ENCODE measurements around the gene PAGE2B. TPM values are rescaled to one million over a fixed set of nuclear protein-coding genes. Genes with fewer than 3 reads are reported as not detected.
"Not testable (repeated sequence)": the region's sequence is repeated elsewhere in the genome, so short reads cannot be mapped to it uniquely, and the experiment has no call there.

The PAGE2B gene
- total and polyA plus RNA-seq, 10 donors, result 0.53 to 1.6 (median 0.61) TPM; not detected in 7

- no peaks in the 10 kb centered on the region for H3K27me3 ChIP-seq (replicated peaks in 1 of 7)
- no peak overlapping the region for H3K27ac ChIP-seq
- intact Hi-C loops (cut with DNase I; ENCODE audit: low total_unique reads), result no loop called here
- peak overlapping the region in 2 of 8 donors; percentile 7 to 49 for H3K4me3 ChIP-seq
- H3K36me3 ChIP-seq, result no peaks in the 10 kb centered on the region
- TF ChIP-seq, protein P1, sequence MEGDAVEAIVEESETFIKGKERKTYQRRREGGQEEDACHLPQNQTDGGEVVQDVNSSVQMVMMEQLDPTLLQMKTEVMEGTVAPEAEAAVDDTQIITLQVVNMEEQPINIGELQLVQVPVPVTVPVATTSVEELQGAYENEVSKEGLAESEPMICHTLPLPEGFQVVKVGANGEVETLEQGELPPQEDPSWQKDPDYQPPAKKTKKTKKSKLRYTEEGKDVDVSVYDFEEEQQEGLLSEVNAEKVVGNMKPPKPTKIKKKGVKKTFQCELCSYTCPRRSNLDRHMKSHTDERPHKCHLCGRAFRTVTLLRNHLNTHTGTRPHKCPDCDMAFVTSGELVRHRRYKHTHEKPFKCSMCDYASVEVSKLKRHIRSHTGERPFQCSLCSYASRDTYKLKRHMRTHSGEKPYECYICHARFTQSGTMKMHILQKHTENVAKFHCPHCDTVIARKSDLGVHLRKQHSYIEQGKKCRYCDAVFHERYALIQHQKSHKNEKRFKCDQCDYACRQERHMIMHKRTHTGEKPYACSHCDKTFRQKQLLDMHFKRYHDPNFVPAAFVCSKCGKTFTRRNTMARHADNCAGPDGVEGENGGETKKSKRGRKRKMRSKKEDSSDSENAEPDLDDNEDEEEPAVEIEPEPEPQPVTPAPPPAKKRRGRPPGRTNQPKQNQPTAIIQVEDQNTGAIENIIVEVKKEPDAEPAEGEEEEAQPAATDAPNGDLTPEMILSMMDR (IDR thresholded peaks at IDR 0.05 in 8 of 11, conservative IDR thresholded peaks at IDR 0.05 in 3 of 11), result peak; percentile 34 to 77 (median 69)
- no peak for TF ChIP-seq POLR2A (IDR thresholded peaks at IDR 0.05)
- no peak for TF ChIP-seq POLR2AphosphoS5 (IDR thresholded peaks at IDR 0.05)
- DNase-seq, result no peak
- WGBS, 5 donors, result 20 to 27% (median 23%) methylated on average over 5 of the region's 5 CpGs
- H3K4me1 ChIP-seq, result peaks cover 0 to 9% (median 4%) of the 10 kb centered on the region in 6 donors
- peaks cover 0 to 1% (median 0%) of the 10 kb centered on the region in 8 donors for H3K9me3 ChIP-seq
Measured at GRCh38 chrX:55057675-55058249, 17.1 kb upstream of the PAGE2B start.

DNA sequence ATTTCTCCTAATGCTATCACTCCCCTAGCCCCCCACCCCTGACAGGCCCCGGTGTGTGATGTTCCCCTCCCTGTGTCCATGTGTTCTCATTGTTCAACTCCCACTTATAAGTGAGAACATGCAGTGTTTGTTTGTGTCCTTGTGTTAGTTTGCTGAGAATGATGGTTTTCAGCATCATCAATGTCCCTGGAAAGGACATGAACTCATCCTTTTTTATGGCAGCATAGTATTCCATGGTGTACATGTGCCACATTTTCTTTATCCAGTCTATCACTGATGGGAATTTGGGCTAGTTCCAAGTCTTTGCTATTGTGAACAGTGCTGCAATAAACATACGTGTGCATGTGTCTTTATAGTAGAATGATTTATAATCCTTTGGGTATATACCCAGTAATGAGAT is 7.7 kb upstream of the PAGE2B start:
- H3K27me3 ChIP-seq (replicated peaks in 1 of 7); intact Hi-C loops (cut with DNase I; ENCODE audit: low total_unique reads); H3K4me3 ChIP-seq; H3K9me3 ChIP-seq; H3K27ac ChIP-seq; H3K4me1 ChIP-seq; DNase-seq; H3K36me3 ChIP-seq: not testable (repeated sequence)
- 84 to 92% (median 88%) methylated on average over 2 of the region's 2 CpGs for WGBS, 5 donors

DNA sequence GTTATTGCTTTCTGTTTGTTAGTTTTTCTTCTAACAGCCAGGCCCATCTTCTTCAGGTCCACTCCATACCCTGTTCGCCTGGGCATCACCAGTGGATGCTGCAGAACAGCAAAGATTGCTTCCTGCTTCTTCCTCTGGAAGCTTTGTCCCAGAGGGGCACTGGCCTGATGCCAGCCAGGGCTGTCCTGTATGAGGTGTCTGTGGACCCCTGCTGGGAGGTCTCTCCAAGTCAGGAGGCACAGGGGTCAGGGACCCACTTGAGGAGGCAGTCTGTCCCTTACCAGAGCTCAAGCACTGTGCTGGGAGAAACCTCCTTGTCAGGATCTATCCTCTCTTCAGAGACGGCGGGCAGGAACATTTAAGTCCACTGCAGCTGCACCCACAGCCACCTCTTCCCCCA is 2.5 kb upstream of the PAGE2B start:
- H3K27ac ChIP-seq, result no peak overlapping the region
- no peaks in the 10 kb centered on the region for H3K4me1 ChIP-seq
- TF ChIP-seq, protein P1 (IDR thresholded peaks at IDR 0.05 in 8 of 11, conservative IDR thresholded peaks at IDR 0.05 in 3 of 11), result no peak
- TF ChIP-seq POLR2A (IDR thresholded peaks at IDR 0.05) (no peak), POLR2AphosphoS5 (IDR thresholded peaks at IDR 0.05) (no peak)
- intact Hi-C loops (cut with DNase I; ENCODE audit: low total_unique reads), result no loop called here
- H3K9me3 ChIP-seq, result no peaks in the 10 kb centered on the region
- no peak overlapping the region for H3K4me3 ChIP-seq
- no peak for DNase-seq
- H3K36me3 ChIP-seq, result no peaks in the 10 kb centered on the region
- peaks cover 0 to 4% (median 0%) of the 10 kb centered on the region in 7 donors for H3K27me3 ChIP-seq (replicated peaks in 1 of 7)
- 78 to 93% (median 90%) methylated on average over 3 of the region's 3 CpGs for WGBS, 5 donors

DNA sequence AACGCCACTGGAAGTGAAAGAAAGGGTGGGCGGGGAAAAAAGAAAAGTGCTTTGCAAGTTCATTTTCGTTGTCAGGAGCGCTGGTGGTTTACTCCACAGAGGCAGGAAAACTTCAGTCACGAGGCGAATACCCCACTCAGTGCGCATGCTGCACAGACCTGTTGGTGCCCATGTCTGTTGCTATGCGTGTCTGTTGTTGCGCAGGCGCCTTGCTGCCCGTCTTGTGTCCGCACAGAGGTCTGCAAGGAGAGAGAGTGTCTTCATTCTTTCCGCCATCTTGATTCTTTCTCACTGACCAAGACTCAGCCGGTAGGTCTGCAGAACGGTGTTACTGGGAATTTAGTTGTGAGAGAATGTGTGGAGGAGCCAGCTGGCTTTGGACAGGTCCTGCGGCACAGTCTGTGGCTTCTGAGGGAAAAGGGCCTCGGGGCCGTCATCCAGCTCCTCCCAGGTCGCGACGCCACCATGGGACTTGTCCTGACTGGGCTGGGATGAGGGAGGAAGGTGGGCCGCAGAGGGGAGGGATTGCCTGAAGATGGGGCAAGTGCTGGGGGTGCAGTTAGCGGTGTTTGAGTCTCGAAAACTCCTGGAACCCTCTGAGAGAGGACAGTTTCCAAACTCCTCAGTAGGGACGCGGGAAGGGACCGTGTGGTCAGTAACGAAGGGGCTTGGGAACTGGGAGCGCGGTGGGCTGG is 14.1 kb downstream of the PAGE2B start, which contains the start of gene PAGE2:
PAGE2 (plus strand) TSS at position 224 of the 695 bp plus-strand sequence. CDS start 1,003 bp downstream, outside the sequence.
- TF ChIP-seq, protein P1 (IDR thresholded peaks at IDR 0.05 in 8 of 11, conservative IDR thresholded peaks at IDR 0.05 in 3 of 11), result no peak
- TF ChIP-seq POLR2AphosphoS5 (IDR thresholded peaks at IDR 0.05), result no peak
- TF ChIP-seq POLR2A (IDR thresholded peaks at IDR 0.05), result no peak
- H3K4me1 ChIP-seq, result no peaks in the 10 kb centered on the region
- whole genome bisulfite sequencing, 5 donors, result 82 to 95% (median 89%) methylated on average over 20 to 30 of the region's 30 CpGs
- no peak within 1 kb of the TSS for H3K27ac ChIP-seq
- no peak within 1 kb of the TSS for H3K4me3 ChIP-seq
- H3K36me3 ChIP-seq, result no peaks in the 10 kb centered on the region
- intact Hi-C loops (cut with DNase I; ENCODE audit: low total_unique reads), result no loop called here
- peaks cover 0 to 6% (median 0%) of the 10 kb centered on the region in 8 donors for H3K9me3 ChIP-seq
- no peaks in the 10 kb centered on the region for H3K27me3 ChIP-seq (replicated peaks in 1 of 7)
- DNase-seq, result no peak
